Measurements from ENCODE around the gene LRRIQ3.

DNA sequence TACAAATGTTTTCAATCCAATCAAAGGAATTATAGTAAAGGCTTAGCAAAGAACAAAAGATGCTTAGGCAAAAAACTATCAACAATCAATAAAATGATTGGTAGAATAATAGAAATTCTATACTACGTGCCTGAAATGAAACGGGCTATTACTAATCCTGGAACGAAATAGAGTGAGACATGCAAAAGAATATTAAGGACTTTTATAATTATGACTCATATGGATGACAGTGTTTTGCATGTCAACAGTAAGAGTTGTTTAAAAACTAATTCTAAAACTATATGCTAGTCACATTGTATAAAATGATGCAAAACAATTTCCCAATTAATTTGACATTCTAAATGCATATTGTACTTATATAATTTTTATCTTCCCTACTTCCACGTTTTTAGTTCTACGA, 35.6 kb downstream of the LRRIQ3 start:
- TF ChIP-seq, protein P1, sequence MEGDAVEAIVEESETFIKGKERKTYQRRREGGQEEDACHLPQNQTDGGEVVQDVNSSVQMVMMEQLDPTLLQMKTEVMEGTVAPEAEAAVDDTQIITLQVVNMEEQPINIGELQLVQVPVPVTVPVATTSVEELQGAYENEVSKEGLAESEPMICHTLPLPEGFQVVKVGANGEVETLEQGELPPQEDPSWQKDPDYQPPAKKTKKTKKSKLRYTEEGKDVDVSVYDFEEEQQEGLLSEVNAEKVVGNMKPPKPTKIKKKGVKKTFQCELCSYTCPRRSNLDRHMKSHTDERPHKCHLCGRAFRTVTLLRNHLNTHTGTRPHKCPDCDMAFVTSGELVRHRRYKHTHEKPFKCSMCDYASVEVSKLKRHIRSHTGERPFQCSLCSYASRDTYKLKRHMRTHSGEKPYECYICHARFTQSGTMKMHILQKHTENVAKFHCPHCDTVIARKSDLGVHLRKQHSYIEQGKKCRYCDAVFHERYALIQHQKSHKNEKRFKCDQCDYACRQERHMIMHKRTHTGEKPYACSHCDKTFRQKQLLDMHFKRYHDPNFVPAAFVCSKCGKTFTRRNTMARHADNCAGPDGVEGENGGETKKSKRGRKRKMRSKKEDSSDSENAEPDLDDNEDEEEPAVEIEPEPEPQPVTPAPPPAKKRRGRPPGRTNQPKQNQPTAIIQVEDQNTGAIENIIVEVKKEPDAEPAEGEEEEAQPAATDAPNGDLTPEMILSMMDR (IDR thresholded peaks at IDR 0.05), result no peak
- TF ChIP-seq POLR2A (IDR thresholded peaks at IDR 0.05), result no peak

Measured in testis (tissue), 2 donors.